HG03460 (cell line): ENCODE measurements around the gene GRIN2C.

Experiments
- ATAC-seq: cut with Tn5 transposase; IDR thresholded peaks from one replicate; pipeline ENCODE4 v1.9.1; 2021; ENCODE audit not compliant: unreplicated experiment

GRIN2C gene

DNA sequence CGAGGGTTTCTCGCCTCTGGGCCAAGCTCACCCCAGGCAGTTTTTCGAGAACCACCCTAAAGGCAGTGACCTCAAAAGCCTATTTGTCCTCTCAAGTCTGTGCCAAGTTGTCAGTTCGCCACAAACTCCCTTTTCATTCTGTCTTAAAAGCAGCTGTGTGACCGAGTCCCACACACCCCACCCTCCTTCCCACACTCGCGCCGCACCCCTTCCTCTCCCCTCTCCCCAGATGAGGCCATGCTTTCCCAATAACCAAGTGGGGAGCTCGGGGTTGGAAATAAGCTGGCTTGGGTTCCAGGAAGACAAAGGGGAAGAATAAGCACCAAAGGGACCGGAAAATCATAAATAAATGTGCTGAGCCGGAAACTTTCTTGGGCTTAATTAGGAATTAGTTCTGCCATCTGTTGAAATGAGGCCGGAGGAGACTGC is 36.7 kb downstream of the GRIN2C start:
- ATAC-seq: no peak

- ATAC-seq: no peak
Observed at GRCh38 chr17:74822335-74822938, 37.2 kb downstream of the GRIN2C start.

GRCh38 chr17:74821655-74822334 is 37.9 kb downstream of the GRIN2C start:
- ATAC-seq: no peak

DNA sequence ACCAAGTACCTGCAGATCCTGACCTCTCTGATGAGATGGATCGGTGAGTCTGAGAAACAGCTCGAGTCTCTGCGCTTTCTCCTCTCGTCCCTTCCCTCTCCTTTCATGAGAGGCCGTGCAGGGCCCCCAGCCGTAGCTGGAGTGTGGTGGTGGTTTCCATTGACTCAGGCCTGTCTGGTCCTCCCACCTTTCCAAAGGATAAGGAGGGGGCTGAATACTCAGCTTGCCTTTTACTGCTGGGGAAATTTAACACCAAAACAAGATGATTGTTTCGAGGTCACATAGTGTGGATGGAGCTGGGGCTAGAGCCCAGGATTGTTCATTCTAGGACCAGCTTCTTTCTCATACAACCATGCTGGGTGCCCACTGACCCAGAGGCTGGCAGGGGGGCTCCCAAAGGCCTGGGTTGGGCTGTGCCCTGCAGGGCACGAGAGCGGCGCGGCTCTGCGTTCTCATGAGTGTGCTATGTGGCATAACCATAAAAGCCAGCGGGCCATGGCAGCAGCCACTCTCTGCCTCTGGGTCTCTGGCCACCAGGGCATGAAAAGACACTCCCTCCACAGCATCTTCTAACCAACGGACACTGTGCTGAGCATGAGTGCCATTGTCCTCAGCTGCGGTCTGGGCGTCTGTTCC is 39.8 kb downstream of the GRIN2C start:
- ATAC-seq: no peak

GRCh38 chr17:74818291-74818938 is 41.3 kb downstream of the GRIN2C start:
- no peak for ATAC-seq

- no peak for ATAC-seq
Observed at GRCh38 chr17:74816905-74817620, 42.6 kb downstream of the GRIN2C start.

GRCh38 chr17:74815550-74816370 is 43.9 kb downstream of the GRIN2C start:
- no peak for ATAC-seq

- no peak for ATAC-seq
Observed at GRCh38 chr17:74815067-74815466, 44.6 kb downstream of the GRIN2C start.

DNA sequence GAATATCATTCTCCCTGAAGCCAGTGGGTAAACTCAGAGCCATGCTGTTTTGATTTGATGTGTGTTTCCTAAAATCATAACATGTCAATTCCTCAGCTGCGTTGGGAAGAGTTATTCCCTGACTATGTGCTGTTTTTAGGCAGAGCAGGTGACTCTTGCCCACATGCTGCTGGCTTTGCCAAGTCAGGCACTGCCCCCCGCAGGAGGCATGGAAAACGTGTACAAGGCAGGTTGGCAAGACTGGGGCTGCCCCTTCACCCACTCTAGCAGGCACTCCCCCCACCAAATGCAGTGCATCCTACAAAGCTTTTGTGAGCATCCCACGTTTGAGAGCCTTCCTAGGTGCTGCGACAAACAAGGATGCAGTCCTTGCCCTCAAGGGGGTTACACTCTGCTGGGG is 45.2 kb downstream of the GRIN2C start:
- ATAC-seq: no peak

DNA sequence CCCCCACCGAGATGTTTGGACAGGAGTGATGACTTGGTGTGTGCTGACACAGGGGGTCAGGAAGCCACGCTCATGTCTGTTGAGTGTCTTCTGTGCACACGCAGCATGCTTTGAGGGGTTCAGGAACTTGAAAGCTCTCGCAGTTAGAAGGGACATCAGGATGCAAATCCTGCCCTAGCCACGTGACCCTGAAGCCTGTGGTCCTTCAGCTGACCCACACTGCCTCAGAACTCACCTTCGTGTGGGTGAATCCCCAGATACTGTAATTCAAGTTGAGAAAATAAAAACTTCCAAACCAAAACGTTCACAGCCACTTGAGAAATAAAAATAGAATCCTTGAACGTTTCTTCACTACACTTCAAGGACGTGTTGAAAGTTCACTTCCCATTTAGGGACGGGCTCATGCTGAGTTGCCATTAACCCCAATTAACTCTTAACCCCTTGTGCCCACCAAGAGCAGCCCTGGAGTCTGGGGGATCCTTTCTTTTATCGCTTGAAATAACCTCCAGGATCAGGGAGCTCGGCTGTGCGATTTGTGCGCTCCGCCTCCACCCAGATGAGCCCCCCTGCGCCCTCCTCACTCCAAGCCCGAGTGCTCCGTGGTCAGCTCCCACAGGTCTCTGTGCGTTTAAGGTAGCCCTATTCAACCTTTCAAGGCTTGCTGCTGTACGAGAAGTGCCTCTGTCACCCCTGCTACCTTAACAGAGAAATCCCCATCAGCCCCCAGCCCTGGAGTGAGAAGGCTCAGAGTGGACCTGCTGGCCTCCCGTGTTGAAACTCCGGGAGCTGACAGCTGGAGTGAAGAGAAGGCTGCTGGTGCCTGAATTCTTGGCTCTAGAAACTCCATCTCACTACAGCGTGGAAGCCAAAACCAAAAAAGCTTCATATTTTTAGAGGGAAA is 47.3 kb downstream of the GRIN2C start:
- no peak for ATAC-seq

- ATAC-seq: no peak
Observed at GRCh38 chr17:74810699-74811485, 48.8 kb downstream of the GRIN2C start.

- no peak for ATAC-seq
Observed at GRCh38 chr17:74808714-74809430, 50.8 kb downstream of the GRIN2C start.

DNA sequence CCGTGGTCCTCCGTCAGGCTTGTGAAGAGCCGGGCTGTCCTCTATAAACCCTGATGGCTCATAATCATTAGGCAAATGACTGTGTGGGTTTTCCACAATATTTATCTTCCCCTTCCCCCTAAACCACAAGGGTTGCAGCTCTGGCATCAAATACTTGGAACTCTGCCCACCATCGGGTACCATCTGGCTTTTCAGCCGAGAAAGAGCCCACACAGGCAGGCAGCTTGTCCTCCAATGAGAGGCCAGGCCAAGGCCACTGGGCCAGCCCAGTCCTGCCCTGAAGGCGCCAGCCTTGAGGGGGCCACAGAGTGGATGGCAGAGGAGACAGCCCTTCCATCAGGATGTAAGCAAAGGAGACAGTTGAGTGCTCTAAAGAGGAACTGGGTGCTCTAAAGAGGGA is 51.8 kb downstream of the GRIN2C start:
- no peak for ATAC-seq

DNA sequence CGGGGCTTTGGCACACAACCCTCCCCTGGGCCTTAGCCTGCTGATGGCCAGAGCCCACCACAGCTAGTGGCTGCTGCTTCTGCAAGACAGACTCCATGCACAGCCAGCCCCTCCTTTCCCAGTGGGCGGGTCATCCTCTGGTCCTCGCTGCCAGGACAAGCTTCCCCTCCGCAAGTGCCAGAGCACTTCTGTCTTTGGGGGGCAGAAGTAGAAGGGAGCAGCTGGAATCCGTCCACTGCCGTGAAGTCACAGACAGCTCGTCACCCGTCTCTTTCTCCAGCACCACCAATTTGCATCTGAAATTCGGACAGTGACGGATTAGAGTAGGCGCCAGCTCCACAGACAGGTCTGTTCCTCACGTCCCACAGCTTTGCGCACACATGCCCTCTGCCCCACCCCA is 52.2 kb downstream of the GRIN2C start:
- no peak for ATAC-seq

GRCh38 chr17:74806334-74806733 is 53.4 kb downstream of the GRIN2C start:
- no peak for ATAC-seq

DNA sequence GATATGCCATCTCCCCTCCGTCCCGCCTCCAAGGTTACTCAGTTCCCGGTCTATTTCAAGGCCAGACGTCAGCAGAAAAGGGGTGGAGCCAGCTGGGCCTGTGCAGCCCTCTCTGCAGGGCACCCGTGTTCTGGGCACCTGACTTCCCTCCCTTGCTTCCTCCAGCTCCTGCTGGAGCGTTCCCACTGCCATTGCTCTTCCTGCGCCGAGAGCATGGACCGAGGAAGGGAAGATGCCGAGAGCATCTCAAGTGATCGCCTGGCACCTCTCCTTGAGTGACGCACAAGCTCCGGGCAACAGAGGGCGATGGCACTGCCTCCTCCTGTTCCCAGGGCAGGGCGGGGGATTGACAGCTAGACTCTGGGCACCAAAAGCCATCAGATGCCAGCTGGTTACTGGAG is 54.1 kb downstream of the GRIN2C start:
- ATAC-seq: no peak

- no peak for ATAC-seq
Observed at GRCh38 chr17:74804683-74805082, 55.0 kb downstream of the GRIN2C start.

DNA sequence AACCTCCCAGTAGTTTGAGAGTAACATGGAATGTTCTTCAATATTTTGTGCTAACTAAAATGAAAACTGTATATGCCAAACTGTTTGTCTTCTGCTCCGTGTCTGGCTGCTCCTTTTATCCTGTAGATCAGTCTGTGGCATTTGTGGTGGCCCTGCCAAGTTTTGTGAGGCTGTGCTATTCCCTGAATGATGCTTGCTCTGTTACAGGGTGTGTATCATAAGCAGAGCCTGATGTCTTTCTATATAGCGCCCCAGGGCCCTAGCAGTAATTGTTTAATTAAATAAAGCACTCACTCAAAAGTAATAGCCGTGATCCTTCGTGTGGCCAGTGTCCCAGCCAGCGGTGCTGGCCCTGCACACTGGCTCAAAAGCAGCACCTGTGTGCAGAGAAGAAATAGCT is 55.7 kb downstream of the GRIN2C start:
- no peak for ATAC-seq
